GM18502 (cell line): ENCODE data around the gene LMOD2.

Experiments
- ATAC-seq: cut with Tn5 transposase; IDR thresholded peaks from one replicate; pipeline ENCODE4 v1.9.1; 2021; ENCODE audit warnings: mild to moderate bottlenecking; ENCODE audit not compliant: unreplicated experiment, poor library complexity

The LMOD2 gene

DNA sequence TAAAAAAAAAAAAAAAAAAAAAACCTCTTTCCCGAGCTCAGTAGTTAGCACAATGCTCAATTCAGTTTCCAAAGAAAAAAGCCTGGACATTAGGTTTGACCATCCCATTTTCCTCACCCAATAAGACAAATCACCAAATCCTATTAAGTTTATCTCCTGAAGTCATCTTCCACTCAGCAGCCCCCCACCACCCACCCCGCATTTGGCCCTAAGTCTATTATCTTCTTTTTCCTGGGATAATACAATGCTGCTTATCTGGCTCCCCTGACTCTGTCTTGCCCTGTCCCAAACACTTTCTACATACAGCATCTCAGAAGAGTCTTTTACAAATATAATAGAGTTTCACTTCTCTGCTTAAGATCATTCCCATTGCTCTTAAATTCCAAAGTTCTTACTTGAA, 17.8 kb upstream of the LMOD2 start:
- no peak for ATAC-seq

DNA sequence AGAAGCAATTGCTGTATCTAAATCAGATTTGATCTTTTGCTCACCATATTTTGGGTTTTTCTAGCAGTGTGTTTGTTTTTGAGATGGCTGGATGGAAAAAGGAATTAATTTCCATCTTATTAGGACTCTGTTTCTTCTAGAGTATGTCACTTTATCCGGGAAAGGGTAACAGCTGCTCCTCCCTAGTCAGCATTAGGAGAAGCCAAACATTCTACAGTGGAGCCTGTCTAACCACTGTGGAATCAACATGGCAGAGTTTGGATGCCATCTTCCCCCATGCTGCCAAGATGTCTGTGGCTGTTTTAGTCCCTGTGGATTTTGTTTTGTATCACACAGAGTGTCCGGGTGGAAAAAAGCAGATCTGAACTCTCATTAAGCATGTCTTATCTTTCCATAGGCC, 16.0 kb upstream of the LMOD2 start:
- no peak for ATAC-seq

DNA sequence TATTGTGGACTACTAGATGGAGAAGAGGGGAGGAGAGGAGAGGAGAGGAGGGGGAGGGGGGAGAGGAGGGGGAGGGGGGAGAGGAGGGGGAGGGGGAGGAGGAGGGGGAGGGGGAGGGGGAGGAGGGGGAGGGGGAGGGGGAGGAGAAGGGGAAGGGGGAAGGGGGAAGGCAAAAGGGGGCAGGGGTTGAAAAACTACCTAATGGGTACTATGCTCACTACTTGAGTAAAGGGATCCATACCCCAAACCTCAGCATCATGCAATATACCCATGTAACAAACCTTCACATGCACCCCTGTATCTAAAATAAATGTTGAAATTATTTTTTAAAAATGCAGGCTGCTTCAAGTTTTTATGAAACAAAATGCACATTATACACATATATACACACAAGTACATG, 15.1 kb upstream of the LMOD2 start:
- ATAC-seq, result no peak

DNA sequence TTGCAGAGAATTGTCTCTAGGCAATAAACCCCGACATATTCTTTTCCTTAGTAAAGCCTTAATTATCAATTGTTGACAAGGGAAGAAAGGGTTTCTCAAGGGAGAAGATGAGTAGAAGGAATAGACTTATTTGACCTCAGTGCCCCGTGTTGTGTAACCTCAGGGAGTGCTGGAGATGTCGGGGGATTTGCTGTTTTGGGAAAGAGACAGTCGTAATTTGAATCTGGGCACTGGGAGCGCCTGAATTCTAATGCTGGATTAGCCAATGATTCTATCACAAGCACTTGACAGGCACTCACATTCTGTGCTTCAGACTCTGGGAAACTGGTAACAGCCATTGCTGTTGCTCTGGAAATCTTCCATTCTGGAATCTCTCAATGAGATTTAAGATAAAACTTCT, 13.8 kb upstream of the LMOD2 start:
- no peak for ATAC-seq

DNA sequence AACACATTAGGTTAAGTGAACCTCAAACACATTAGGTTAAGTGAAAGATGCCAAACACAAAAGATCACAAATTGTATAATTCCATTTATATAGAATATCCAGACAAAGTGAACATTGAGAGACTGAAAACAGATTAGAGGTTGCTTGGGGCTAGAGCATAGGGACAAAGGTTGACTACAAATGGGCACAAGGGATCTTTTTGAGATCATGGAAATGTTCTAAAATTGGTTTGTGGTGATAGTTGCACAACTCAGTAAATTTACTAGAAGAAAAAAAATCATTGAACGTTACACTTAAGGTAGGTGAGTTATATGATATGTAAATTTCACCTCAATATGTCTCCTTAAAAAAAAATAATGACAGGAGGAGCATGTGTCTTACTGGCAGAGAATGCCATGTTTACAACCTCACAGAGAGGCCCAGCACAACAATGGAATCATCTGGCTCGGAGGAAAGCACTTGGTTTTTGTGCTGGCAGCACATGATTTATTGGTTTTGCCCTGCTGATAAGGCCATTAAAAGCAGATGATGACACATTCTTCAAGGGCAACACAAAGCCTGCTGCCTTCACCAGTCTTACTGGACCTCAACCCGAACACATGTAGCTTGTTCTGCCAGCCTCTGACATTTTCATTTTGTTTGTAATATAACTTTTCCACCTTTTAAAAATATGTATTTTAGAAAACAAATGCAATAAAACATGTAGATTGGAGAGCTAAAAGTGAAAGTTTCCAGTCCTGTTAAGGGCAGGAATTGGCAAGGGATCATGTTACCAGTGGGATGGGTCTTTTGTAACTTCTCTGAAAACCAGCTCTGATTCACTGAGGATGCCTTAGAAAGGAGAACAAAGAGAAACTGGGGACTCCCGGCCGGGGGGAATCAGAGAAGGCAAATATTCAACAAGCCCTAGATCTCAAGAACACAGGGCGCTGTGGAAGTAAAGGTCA, 11.9 kb upstream of the LMOD2 start:
- ATAC-seq, result no peak

DNA sequence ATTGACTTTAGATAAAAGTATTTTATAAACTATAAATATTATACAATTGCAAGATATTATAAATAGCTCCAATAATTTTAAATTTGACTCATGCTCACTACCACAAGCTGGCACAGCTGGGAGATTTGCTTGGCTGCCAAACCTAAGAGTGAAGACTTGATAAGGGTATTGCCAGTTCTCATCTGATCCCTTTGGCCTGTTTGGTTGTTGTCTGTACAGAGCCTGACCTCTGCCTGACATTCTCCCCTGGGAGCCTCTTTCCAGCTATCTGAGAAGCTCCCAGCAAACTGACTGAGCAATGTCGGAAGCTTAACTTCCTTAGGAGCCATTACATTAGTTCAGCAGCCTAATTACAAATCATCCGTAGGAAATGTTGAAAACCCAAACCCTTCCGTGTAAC, 10.2 kb upstream of the LMOD2 start:
- no peak for ATAC-seq

DNA sequence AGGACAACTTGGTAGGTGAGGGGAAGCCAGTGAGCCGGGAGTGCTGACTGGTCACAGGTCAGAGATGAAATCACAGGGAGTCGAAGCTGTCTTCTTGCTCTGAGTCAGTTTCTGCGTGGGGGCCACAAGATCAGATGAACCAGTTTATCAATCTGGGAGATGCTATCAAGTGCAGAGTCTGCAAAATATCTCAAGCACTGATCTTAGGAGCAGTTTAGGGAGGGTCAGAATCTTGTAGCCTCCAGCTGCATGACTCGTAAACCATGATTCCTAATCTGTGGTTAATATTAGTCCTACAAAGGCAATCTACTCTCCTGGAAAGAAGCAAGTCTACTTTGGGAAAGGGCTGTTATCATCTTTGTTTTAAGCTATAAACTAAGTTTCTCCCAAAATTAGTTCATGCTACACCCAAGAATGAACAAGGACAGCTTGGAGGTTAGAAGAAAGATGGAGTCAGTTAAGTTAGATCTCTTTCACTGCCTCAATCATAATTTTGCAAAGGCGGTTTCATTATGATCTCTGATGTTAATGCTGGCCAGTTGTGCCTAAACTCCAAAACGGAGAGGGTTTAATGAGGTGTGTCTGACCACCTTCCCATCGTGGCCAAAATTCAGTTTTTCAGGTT, 8.4 kb upstream of the LMOD2 start:
- ATAC-seq, result no peak

DNA sequence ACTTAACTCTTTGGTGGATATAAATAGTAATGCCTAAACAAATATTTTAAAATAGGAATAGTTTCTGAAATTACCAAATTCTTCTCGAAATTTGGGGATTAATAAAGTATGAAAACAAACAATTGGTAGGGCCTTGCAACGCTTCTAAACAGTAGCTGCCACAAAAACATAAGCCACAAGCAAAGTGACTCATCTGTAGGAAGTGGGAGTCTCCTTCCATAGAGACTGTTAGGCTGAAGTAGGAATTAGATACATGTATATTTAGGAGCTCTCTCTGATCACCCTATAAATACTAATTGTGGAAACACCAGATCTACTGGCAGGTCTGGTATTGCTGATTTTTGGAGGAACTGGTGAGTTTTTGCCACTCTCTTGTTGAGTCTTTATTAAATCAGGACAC, 5.7 kb upstream of the LMOD2 start:
- no peak for ATAC-seq

DNA sequence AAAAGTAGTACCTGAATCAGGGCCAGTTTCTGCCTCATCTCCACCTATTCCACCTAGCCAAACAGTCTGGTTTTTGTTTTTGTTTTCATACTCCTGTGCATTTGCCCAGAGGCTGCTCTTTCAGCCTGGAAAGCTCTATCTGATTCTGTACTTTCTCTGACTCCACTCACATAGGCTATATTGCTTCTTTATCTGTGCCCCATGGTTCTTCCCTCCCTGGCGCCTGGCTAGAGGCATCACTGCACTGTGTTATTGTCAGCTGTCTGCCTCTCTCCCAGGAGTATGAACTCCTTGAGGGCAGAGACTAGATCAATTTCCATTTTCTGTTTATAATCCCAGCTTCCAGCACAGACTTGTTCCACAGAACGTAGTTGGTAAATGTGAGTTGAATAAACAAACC, 5.1 kb upstream of the LMOD2 start:
- ATAC-seq, result no peak

DNA sequence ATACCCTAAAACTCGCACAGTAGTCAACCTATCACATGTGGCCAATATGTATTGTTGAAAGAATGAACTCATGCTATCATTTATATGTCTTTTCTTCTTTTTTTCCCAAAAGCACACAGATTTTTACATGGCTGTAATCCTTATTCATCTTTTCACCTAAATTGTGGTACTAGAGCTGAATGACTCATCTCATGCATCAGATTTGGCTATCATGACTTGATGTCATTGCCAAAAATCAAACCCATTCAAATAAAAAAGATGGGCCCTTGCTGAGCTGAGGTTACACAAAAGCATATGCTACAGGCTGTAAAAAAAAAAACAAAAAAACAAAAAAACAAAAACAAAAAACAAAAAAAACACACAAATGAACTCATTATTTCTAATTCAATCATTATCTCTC, 3.3 kb upstream of the LMOD2 start:
- ATAC-seq, result no peak

DNA sequence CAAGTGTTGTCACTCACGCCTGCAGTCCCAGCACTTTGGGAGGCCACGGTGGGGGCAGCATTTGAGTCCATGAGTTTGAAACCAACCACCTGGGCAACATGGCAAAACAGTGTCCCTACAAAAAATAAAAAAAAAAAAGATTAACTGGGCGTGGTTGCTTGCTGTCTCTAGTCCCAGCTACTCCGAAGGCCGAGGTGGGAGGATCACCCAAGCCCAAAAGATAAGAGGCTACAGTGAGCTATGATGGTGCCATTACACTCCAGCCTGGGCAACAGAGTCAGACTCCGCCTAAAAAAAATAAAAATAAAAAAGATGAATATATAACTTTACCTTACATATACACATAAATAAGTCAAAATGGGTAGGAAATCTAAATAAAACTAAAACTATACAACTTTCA, 2.5 kb upstream of the LMOD2 start:
- ATAC-seq, result no peak

DNA sequence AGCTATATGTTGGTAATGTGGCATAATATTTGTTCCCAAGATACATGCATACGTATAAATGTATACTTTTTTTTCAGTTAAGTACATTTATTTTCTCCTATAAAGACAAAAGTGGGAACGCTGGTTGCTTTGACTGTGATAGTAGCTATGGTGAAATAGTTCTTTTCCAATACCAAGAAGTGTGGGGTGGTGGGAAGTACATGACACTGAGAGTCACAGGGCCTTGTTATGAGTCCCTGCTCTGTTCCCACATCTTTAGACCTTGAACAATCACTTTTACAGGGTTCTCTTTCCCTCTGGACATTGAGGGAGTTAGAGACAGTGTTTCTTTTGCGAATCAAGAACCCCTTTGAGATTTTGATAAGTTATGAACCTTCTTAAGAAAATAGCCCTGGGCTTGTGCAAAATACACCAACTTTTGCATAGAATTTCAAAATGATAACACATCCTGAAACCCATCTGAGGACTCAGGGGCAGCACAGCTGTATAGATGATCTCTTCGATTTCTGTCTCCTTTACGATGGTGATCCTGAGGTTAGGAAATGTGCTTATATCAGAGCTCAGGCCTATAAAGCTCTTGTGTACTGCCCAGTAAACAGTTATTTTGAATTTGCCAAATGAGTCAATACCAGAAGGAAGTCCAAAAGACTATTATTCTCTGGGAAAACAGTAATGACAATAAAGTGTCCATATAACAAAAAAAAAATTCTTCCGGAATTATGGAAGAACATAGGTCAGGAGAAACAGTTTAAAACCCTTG, 1.1 kb downstream of the LMOD2 start:
- ATAC-seq, result no peak

DNA sequence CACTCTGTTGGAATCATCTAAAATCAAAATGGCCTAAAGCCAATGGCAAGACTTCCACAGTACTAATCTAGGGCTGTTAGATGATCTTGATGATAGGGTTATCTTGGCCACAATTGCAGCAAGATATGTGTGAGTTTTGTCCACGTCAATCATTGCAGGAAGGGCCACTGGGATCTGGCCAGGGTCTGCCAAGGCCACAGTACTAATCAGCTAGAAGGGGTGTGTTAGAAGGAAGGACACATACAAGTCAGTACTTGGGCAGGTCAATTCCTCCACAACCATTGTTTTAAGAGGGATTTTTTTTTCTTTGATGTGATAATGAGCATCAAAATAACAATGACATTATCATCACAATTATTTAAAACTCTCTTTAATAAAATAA, 1.6 kb downstream of the LMOD2 start:
- ATAC-seq, result no peak

DNA sequence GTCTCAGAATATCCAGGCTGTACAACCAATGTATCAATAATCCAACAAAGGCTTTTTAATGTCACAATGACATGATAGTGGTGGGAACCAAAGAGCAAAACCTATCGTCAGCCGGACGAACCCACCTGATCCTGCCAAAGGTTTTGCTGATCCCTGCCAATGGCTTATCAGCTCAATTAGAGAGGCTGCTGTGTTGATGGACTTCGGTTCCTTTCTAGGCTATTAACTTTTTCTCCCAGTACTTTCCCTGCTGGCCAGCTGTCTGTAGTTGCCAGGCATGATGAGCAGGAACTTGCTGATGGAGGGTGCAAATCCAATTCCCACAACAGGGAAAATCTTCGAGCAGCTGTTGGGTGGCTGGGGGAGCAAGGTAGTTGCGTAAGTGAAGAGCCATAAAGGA, 2.4 kb downstream of the LMOD2 start:
- no peak for ATAC-seq

DNA sequence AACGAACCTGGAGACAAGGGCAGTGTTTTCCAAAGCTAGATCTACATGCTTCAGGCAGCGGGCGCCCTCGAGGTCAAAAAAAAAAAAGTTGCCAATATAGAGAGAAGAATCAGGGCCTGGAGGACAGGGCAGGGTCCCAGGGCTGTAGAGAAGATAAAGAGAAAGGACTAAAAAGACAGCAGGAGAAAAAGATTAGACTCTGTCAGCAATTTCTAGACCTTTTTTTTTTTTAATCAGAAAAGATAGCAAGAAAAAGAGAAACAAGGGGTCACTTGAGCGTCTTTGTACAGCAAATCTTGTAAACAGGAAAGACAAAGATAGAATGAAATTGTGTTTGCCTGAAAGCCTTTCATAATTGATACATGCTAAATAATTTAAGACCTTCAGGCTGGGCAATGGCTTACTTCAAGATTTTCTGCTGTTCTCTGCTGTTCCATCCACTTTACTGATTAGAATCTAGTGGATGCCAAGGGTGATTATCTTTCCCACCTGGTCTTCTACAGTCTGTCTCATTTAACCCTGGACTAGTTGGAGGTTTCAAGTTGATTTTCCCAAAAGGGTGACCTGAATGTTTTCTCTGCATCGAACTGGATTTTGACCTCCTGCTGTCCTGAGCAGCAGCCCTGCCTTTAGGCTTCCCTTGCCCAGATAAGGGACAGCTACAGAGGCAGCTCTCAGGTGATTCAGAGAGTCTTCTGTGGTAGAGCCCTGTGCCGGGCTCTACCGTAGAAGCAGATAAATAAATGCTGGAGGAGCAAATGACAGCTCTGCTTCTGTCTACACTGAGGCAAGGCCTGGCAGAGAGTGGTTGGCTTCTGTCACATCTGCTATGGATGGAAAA, 5.1 kb downstream of the LMOD2 start:
- no peak for ATAC-seq

DNA sequence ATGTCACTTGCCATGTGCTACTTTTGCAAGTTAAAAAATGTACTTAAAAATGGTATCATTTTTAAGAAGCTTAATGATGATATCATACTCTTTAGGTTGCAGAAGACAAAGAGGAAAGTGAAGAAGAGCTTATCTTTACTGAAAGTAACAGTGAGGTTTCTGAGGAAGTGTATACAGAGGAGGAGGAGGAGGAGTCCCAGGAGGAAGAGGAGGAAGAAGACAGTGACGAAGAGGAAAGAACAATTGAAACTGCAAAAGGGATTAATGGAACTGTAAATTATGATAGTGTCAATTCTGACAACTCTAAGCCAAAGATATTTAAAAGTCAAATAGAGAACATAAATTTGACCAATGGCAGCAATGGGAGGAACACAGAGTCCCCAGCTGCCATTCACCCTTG, 6.1 kb downstream of the LMOD2 start:
- ATAC-seq, result no peak

DNA sequence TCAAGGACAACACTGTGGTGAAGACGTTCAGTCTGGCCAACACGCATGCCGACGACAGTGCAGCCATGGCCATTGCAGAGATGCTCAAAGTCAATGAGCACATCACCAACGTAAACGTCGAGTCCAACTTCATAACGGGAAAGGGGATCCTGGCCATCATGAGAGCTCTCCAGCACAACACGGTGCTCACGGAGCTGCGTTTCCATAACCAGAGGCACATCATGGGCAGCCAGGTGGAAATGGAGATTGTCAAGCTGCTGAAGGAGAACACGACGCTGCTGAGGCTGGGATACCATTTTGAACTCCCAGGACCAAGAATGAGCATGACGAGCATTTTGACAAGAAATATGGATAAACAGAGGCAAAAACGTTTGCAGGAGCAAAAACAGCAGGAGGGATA, 6.6 kb downstream of the LMOD2 start:
- no peak for ATAC-seq

DNA sequence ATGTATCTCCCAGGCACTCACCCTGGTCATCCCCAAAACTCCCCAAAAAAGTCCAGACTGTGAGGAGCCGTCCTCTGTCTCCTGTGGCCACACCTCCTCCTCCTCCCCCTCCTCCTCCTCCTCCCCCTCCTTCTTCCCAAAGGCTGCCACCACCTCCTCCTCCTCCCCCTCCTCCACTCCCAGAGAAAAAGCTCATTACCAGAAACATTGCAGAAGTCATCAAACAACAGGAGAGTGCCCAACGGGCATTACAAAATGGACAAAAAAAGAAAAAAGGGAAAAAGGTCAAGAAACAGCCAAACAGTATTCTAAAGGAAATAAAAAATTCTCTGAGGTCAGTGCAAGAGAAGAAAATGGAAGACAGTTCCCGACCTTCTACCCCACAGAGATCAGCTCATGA, 7.1 kb downstream of the LMOD2 start:
- no peak for ATAC-seq

DNA sequence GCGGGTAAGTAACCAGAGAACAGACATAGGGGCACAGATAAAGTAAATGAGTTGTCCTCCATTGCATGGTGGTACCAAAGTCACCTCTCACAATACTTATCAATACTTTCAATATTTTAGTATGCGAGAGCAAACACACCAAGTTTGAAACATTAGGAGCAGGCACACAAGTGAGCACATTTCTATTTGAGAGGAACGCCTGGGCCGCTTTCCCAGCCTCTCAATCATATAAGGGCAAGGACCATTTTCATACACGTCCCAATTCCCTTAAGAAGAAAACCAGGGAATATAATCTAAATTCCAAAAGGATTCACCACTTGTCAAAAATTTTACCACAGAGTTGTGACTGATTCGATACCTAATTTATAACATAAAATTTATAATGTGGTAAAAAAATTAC, 7.5 kb downstream of the LMOD2 start:
- no peak for ATAC-seq

DNA sequence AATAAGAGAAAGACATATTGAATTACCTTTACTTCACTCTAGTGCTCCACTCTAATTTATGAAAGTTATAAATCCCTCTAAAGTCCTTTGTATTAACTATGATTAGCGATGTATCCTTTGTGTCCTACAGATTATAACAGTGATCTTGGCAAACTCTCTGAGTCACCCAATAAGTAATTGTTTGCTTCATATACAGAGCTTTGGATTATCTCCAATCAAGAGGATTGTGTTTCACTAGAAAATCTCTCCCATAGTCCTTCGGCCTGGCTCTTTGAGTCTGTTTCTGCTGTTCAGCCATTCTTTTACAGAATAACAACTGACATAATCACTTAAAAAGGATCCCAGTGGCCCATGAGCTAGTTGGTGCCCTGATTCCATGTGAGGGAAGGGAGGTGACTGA, 9.5 kb downstream of the LMOD2 start:
- no peak for ATAC-seq
